Endometrium (tissue), 2 donors: ENCODE measurements around the gene HMGN5.

ENCODE experiments used
- FAIRE-seq: peaks from 2 replicates; lab custom pipeline; 2012; peaks lifted over from hg19 to GRCh38; lab: Jason Lieb, UNC
- donor health status: control.
- donor health status: control.

Gene HMGN5

DNA sequence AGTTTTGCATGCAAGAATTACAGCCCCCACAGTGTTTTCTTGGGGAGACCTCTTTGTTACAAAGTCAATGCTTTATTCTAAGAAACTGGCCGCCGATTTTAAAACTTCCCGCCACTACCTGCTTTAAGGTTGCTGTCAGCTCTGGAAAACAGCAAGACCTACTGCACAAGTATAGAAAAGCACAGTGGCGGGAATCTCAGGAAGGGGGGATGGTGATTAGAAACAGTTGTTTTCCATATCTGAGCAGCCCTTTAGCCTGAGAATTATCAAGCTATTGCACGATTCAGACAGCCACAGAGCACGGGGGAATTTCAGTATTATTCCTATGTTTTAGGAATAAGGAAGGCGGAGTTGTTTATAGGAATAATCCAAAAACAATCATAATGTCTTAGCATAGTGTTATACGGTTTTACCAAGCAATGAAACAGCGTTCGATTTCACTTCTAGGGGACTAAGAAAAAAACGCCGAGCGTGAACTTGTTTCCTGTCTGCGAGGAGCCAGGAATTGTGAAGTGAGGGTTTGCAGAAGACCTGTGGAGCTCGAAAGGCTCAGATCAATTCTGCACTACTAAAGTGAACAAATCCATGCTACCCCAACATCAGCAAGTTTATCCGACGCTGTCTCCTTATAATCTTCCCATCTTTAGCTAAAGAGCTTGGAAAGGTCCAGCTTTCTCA lies 81.3 kb downstream of the HMGN5 start:
- no peak for FAIRE-seq

DNA sequence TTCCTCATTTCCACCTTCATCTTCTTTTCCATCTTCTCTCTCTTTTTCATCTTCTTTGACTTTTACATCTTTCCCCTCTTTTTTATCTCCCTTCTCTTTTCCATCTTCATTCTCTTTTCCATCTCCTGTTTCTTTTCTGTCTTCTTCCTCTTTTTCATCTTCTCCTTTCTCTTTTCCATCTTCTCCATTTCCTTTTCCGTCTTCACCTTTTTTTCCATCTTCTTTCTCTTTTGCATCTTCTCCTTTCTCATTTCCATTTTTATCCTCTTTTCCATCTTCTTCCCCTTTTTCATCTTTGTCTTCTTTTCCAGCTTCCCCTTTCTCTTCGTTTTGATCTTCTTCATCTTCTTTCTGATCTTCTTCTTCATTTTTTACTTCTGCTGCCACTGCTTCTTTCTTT lies 87.0 kb downstream of the HMGN5 start:
- no peak for FAIRE-seq

DNA sequence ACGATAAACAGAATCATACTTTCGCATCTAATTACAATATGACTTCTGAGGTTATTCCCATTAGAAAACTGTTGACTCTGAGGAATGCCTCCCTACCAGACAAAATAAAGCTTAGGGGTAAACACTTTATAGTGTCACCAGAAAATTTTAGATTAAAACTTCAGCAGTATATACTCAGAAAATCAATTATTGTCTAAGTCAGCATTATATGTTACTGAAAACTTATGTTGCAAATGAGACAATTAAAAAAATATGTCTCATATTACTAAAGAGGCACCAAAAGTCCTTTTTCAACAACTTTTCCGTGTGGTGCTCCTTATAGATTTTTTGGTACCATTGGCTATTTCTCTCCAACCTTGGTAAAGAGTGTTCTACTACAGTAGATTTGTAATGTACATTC lies 91.4 kb downstream of the HMGN5 start:
- FAIRE-seq, result no peak

DNA sequence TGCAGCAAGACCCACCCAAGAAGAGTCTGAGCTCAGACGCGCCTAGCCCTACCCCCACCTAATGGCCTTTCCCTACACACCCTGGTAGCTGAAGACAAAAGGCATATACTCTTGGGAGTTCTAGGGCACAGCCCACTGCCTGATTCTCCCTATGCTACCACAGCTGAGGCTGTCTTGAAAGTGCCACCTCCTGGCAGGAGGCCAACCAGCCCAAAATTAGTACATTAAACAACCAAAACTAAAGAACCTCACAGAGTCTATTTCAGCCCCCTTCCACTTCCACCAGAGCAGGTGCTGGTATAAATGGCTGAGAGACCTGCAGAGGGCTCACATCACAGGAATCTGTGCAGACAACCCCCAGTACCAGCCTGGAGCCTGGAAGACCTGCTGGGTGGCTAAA lies 119.1 kb downstream of the HMGN5 start:
- FAIRE-seq, result no peak
